Stomach (tissue), 19 donors: ENCODE measurements around the gene ANO1. TPM values are rescaled to one million over a fixed set of nuclear protein-coding genes. Genes with fewer than 3 reads are reported as not detected.

Experiments
- DNase-seq, 2 donors: peaks; one replicate each; pipeline versions ENCODE4 v3.0.0 to v3.0.0-alpha.2; 2013 to 2019
- H3K27ac ChIP-seq, 5 donors: fragments of 200-600 bp in 4 of 5; sonication (generic) in 4 of 5; one replicate each; pipeline ENCODE4 v1.5.1; 2013 to 2019; ENCODE audit warnings: mild to moderate bottlenecking in 1 of 5, moderate library complexity in 1 of 5
- H3K27me3 ChIP-seq, 3 donors: fragments of 200-600 bp; sonication (generic); one replicate each; pipeline ENCODE4 v1.5.1; 2017 to 2019; ENCODE audit warnings: mixed run types in 1 of 3
- H3K36me3 ChIP-seq, 4 donors: fragments of 200-600 bp; sonication (generic); 1 replicate in 3 of 4; 2 replicates in 1 of 4; pipeline ENCODE4 v1.5.1; 2016 to 2019
- H3K4me1 ChIP-seq, 4 donors: fragments of 200-600 bp; sonication (generic); one replicate each; pipeline ENCODE4 v1.5.1; 2016 to 2019
- H3K4me3 ChIP-seq, 4 donors: fragments of 200-600 bp; sonication (generic) in 3 of 4; one replicate each; pipeline ENCODE4 v1.5.1; 2016 to 2019; ENCODE audit warnings: mild to moderate bottlenecking in 1 of 4
- H3K9me3 ChIP-seq, 4 donors: fragments of 200-600 bp; sonication (generic); one replicate each; pipeline ENCODE4 v1.5.1; 2016 to 2019
- CTCF ChIP-seq, 7 experiments: fragments of 450-650 bp in 4 of 7; fragments of 200-600 bp in 3 of 7; sonication (generic) in 3 of 7; IDR thresholded peaks; one replicate each; pipeline ENCODE4 v1.5.1; 2016 to 2019; ENCODE audit warnings: antibody characterized with exemption in 7 of 7, control low read depth in 2 of 7, mild to moderate bottlenecking in 1 of 7
- EP300 ChIP-seq: sonication (generic); formaldehyde crosslinking; IDR thresholded peaks from one replicate; pipeline ENCODE4 v1.6.1; 2017; ENCODE audit warnings: antibody characterized with exemption
- POLR2A ChIP-seq, 4 donors: fragments of 450-650 bp; IDR thresholded peaks; one replicate each; pipeline ENCODE4 v1.6.1; 2016; ENCODE audit warnings: antibody characterized with exemption in 4 of 4, control low read depth in 2 of 4, mild to moderate bottlenecking in 1 of 4, moderate library complexity in 1 of 4
- POLR2AphosphoS5 ChIP-seq, 3 donors: sonication (generic); formaldehyde crosslinking; IDR thresholded peaks; one replicate each; pipeline ENCODE4 v1.6.1; 2016; ENCODE audit warnings: antibody characterized with exemption in 3 of 3
- WGBS, 5 donors: extraction: QIAGEN DNeasy Blood & Tissue Kit in 3 of 5; methylation state at CpG; one replicate each; pipeline versions ENCODE4 v1.1.5 to v1.1.7; 2013 to 2018; 5-methylcytosine and 5-hydroxymethylcytosine counted together
- intact Hi-C: fragments of 100-400 bp; cut with DNase I; formaldehyde crosslinking; loops from one replicate; pipeline ENCODE4 v1.15.1; 2023; ENCODE audit warnings: low total_unique reads
- long read RNA-seq, 10 donors: transcript quantifications; one replicate each; lab custom pipeline, GENCODE V29; 2026
- polyA plus RNA-seq, 3 donors: library from polyadenylated mRNA; stranded (reverse); fragments of 200-250 nt; gene quantifications; one replicate each; pipeline ENCODE4 v1.2.3, GENCODE V29; 2013
- total RNA-seq, 5 donors: library from RNA; depleted of rRNA; stranded (reverse); fragments of >200 nt; gene quantifications; one replicate each; pipeline versions ENCODE4 v1.1.0 to v1.2.3, GENCODE V29; 2014 to 2016
- donor health status: healthy with polysubstance abuse.
- donor health status: Bipolar disorder and iron deficiency.
- donor health status: healthy.

The ANO1 gene
- 10 to 100 TPM in 4 of 5 donors, 1 to 10 TPM in 1; 5.2 to 69.6 (median 32.7) TPM for total RNA-seq
- 1 to 10 TPM; 1.8 to 5.6 (median 4.3) TPM for polyA plus RNA-seq
- long read RNA-seq, donor 1: 0 reads
- long read RNA-seq, donor 2, partial matches to known transcripts: 7 of 7 reads
- long read RNA-seq, donor 2, other reads (novel, unspliced or antisense): 0 of 7 reads
- long read RNA-seq, donor 3: 0 reads
- long read RNA-seq, donor 4: 0 reads
- long read RNA-seq, donor 5: 0 reads
- long read RNA-seq, donor 6, partial matches to known transcripts: 0 of 2 reads
- long read RNA-seq, donor 6, other reads (novel, unspliced or antisense): 0 of 2 reads
- long read RNA-seq, donor 7: 0 reads
- long read RNA-seq, donor 8: 0 reads
- long read RNA-seq, donor 9: 0 reads
- long read RNA-seq, donor 10: 0 reads

- H3K4me1 ChIP-seq: peaks cover 0 to 15% (median 11%) of the 10 kb centered on the region in 4 donors
- TF ChIP-seq POLR2A (IDR thresholded peaks at IDR 0.05) (no peak), EP300 (no peak), POLR2AphosphoS5 (IDR thresholded peaks at IDR 0.05) (no peak), CTCF (IDR thresholded peaks at IDR 0.05) (no peak)
- DNase-seq: peak; percentile 52 to 73
- H3K36me3 ChIP-seq: no peaks in the 10 kb centered on the region
- H3K27me3 ChIP-seq: peaks cover 0 to 75% (median 17%) of the 10 kb centered on the region in 3 donors
- 0 to 2% (median 1%) methylated on average over 15 to 87 of the region's 87 CpGs for WGBS, 5 donors
- intact Hi-C loops: no loop called here
- H3K9me3 ChIP-seq: no peaks in the 10 kb centered on the region
- peak within 1 kb of the TSS; percentile 31 to 44 (median 36) for H3K4me3 ChIP-seq
- peak within 1 kb of the TSS in 3 of 5 donors; percentile 19 to 71 (median 41) for H3K27ac ChIP-seq
These were observed at the start of gene ANO1 for GRCh38 chr11:70078095-70078780. ANO1 (plus strand) TSS chr11:70078317; CDS start chr11:70078607, 290 bp downstream.

- TF ChIP-seq EP300 (no peak), POLR2AphosphoS5 (IDR thresholded peaks at IDR 0.05) (no peak)
- H3K27ac ChIP-seq: no peak overlapping the region
- intact Hi-C loops: no loop called here
- no peaks in the 10 kb centered on the region for H3K36me3 ChIP-seq
- WGBS, 5 donors: 74 to 80% (median 75%) methylated on average over 12 to 14 of the region's 14 CpGs
- H3K4me3 ChIP-seq: no peak overlapping the region
- DNase-seq: peak in 1 of 2 donors; percentile 21
- H3K27me3 ChIP-seq: peaks cover 0 to 6% (median 0%) of the 10 kb centered on the region in 3 donors
- H3K9me3 ChIP-seq: no peaks in the 10 kb centered on the region
- H3K4me1 ChIP-seq: no peaks in the 10 kb centered on the region
These were observed 48.8 kb upstream of the ANO1 start for GRCh38 chr11:70029115-70029860.

- H3K36me3 ChIP-seq: no peaks in the 10 kb centered on the region
- DNase-seq: no peak
- H3K9me3 ChIP-seq: no peaks in the 10 kb centered on the region
- WGBS, 5 donors: 90 to 94% (median 93%) methylated on average over 9 of the region's 9 CpGs
- H3K27me3 ChIP-seq: peaks cover 0 to 6% (median 0%) of the 10 kb centered on the region in 3 donors
- no peak overlapping the region for H3K4me3 ChIP-seq
- peaks cover 0 to 4% (median 0%) of the 10 kb centered on the region in 4 donors for H3K4me1 ChIP-seq
- TF ChIP-seq CTCF (IDR thresholded peaks at IDR 0.05) (no peak), EP300 (no peak), POLR2A (IDR thresholded peaks at IDR 0.05) (no peak), POLR2AphosphoS5 (IDR thresholded peaks at IDR 0.05) (no peak)
- intact Hi-C loops: no loop called here
- no peak overlapping the region for H3K27ac ChIP-seq
These were observed 48.2 kb upstream of the ANO1 start for GRCh38 chr11:70029861-70030380.

- no peaks in the 10 kb centered on the region for H3K36me3 ChIP-seq
- peaks cover 0 to 6% (median 0%) of the 10 kb centered on the region in 3 donors for H3K27me3 ChIP-seq
- no peak overlapping the region for H3K4me3 ChIP-seq
- intact Hi-C loops: no loop called here
- no peak overlapping the region for H3K27ac ChIP-seq
- no peaks in the 10 kb centered on the region for H3K9me3 ChIP-seq
- 88 to 97% (median 95%) methylated on average over 7 of the region's 7 CpGs for WGBS, 5 donors
- H3K4me1 ChIP-seq: peaks cover 0 to 4% (median 0%) of the 10 kb centered on the region in 4 donors
- no peak for DNase-seq
- TF ChIP-seq CTCF (IDR thresholded peaks at IDR 0.05) (no peak), POLR2AphosphoS5 (IDR thresholded peaks at IDR 0.05) (no peak), POLR2A (IDR thresholded peaks at IDR 0.05) (no peak), EP300 (no peak)
These were observed 47.7 kb upstream of the ANO1 start for GRCh38 chr11:70030412-70030811.
